HCEC 1CT (cell line): Measurements from ENCODE around the gene RHBDD1.

Experiments used
- DNase-seq: peaks from one replicate; pipeline ENCODE4 v3.0.0-alpha.2; 2017

The RHBDD1 gene

DNA sequence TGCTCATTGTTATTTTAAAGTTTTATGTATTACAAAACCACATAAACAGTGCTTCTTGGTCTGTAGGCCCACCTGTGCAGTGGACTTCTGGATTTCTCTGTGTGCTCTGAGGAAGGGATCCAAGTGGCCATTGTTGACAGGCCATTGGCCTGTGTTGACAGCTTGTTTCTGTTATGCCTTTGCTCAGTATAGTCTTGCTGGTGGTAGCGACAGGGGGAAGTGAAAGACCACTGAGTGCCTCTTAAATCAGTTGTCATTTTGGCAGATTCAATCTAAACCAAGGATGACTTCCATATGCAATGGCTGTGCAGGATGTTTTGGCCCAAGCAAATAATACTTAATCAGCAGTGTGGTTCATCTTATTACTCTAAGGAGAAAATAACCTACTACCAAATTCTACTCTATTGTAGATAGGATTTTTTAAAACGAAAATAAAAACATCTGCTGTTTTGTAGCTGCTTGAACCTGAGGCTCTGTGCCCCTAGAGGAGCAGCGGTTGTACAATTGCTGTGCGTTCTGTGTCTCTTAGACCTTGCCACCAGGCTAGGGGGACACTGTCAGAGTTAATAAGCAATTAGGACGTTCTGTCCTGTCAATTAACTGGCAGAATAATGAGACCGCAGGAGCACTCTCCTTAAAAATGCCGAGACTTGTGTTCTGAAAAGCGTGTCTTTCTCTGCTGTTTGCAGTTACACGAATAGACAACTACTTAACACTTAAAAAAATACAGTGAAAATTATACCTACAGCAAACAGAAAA lies 108.2 kb downstream of the RHBDD1 start:
- no peak for DNase-seq

DNA sequence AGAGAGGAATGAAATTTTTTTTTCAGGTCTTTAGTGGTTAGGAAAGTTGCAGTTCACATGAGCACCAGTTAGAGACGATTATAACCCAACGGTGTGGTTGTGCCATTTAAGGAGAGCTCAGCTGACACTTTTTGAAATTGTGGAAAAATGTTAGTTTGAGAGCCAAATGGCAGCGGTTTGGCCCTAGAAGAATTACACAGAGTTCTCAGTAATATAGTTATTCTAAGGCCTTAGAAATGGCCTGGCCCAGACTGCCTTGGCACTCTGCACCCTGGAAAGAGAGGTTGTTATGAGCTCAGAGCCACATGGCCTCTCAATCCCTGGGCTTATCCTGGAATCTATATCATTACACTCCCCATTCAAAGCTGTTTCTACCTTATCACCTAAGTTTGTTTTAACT lies 117.4 kb downstream of the RHBDD1 start:
- no peak for DNase-seq

DNA sequence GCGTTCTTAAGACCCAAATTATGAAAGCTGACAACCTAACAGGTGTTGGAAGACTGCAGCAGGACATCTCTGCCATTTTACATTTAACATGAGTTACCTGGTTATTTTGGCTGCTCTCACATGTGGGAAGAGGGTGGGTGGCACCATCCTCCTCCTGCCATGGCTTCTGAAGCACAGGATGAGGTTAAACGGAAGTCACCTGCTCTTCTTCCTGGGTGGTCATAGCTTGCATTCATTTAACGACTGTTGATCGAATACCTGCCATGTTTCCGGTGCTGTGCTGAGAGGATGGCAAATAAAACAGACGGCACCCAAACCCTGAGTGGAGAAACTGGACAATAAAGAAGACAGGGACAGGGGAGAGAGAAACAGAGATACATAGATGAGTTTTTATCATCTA lies 118.0 kb downstream of the RHBDD1 start:
- no peak for DNase-seq

DNA sequence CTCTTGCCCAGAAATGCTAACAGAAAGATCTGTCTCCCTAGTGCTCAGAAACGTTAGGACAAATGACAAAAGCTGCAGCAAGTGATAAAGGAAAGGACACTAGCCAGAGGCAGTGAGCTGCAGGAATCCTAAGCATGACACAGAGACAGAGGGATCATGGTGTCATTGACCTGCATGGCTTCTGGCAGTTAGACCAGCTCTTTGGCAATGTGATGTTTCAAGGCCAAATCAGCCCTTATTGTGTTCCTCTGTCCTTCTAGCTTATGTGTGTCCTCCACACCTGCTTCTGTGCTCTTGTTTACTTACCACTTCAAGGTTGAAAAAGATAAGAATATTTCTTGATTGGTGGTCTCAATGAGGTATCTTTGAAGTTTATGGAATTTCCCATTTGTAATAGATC lies 120.8 kb downstream of the RHBDD1 start:
- no peak for DNase-seq

DNA sequence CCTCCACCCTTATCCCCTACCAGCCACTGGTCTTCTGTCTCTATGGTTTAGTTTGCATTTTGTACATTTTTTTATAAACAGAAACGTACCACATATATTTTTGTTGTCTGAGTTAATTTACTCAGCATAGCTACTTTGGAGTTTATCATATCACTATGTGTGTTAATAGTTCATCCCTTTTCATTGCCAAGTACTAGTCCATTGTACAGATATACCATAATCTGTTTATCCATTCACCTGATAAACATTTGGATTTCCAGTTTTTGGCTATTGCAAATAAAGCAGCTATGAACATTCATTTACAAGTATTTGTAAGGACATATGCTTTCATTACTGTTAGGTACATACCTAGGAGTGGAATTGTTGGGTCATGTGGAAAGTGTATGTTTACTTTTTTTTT lies 123.6 kb downstream of the RHBDD1 start:
- DNase-seq, result no peak

DNA sequence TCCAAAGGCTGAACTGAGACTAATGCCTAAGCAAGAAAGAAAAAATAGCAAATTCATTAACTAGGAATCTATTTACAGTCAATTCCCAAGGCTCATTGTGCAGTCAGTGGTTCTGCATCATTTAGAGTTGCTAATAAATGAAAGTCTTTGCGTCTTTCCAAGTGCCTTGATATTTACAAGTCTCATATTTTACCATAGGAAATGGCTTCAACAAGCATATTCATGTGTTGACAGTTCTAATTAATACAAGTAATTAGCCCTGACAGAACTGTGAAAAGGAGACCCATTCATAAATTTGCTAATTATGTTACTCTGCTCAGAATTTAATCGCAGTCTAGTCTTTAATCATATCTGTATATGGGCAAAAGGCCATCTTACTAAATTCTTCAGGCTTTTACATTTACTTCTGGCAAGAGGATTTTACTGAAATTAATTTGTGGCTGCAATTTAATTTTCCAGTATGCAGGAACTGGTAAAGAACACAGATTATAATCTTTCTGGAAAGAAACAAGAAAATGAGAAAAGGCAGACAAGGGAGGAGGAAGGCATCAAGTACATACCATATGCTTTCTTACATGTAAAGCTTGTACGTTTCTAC lies 126.4 kb downstream of the RHBDD1 start:
- no peak for DNase-seq

DNA sequence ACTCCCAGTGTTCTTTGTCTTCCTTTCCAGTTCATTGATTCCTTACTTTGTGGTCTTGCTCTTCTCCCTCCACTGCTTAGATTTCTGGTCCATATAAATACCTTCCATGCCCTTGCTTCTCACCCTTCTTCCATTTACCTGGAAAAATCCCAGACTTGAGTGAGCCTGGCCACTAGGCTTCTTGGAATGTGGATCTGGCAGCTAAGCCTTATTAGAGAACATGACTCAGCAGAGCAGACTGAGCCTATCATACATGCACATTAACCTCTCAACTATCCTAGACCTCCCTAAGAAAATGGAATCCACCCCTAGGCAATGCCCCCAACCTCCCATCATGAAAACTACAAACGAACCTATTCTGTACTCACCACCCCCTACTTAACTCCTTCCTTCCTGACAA lies 127.7 kb downstream of the RHBDD1 start:
- peak; percentile 74 for DNase-seq

DNA sequence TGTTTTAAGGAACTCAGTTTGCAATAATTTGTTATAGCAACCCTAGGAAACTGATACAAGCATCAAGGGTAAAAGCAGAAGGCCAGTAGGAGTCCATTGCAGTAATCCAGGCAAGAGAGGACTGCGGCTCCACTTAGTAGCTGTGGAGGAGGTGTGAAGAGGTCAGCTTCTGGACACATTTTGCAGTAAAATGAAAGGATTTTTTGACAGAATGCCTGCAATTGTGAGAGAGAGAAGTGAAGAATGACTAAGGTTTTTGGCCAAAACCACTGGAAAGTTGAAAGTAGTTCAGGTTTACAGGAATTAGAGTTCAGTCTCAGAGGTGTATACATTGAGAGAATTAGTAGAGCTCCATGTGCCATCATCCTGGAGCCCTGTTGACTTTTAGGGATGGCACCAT lies 129.5 kb downstream of the RHBDD1 start:
- no peak for DNase-seq

DNA sequence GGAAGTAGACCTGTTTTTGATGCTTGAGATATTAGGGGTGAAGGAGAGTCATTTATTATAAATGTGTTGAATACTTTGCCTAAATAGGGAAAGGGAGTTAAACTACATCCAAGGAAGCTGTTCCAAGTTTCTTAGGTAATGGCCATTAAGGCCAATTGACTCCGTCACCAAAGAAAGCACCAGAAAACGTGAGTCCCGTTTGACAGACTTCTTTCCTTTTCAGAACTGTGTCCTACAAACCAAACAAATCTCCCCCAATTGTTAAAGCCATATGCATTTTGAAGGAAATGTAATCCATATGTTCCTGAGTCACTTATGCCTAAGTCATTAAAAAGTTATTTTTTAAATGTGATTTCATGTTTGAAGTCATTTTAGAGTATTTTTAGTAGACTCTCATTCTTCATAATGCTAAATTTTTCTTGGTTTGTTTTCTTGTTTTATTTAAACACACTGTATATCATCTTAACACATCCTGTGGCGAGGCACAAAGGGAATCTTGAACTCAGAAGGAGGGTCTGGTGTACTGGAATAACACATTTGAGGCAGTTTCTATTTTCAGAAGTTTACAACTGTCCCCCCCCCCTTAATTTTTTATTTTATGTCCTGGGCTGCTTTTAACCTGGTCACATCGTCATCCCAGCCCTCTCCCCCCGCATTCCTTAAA lies 133.7 kb downstream of the RHBDD1 start:
- DNase-seq, result peak; percentile 39

DNA sequence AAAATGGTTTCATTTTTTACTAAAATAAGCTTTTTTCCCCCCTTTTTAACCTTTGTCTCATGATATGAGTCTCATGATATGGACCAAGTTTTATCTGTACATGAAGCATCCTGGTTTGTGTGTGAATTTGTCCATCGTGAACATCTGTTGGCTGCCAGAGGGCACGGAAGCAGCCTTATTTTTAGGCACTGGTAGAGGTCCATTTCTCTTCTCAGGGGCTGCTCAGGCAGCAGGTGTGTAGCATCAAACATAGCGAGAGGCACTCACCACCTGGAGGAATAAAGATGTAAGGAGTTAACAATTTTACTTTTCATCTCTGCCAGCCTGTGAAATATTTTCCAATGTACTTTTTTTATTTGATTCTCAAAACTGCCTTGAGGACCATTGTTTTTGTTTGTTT lies 134.5 kb downstream of the RHBDD1 start:
- DNase-seq, result no peak

DNA sequence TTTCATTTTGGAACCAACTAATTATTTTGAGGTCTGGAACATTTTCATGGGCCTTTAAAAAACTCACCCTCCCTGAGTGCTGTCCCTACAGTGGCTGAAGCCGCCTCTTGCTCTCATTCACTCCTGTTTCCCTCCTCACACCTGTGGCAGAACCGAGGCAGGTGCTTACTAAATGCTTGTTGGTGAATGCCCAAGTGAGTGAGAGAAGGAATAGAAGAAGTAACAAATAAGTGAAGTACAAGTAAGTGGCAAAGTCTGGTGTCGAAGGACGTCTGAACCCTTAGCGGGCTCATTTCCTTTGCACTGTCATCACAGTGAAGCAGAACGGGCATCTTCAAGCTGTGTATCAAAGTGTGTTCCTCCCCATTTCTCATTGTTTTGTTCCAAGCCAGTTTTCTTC lies 135.2 kb downstream of the RHBDD1 start:
- DNase-seq, result no peak

DNA sequence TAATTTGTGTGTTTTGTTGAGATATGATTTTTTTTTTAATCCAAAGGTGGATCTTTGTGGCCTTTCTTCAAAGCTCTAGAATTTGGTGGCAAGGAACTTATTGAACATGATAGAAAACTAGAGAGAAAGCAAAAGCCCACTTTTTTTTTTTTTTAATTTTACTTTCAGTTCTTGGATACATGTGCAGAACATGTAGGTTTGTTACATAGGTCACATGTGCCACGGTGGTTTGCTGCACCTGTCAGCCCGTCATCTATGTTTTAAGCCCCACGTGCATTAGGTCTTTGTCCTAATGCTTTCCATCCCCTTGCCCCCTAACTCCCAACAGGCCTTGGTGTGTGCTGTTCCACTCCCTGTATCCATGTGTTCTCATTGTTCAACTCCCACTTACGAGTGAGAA lies 135.9 kb downstream of the RHBDD1 start:
- DNase-seq, result no peak

DNA sequence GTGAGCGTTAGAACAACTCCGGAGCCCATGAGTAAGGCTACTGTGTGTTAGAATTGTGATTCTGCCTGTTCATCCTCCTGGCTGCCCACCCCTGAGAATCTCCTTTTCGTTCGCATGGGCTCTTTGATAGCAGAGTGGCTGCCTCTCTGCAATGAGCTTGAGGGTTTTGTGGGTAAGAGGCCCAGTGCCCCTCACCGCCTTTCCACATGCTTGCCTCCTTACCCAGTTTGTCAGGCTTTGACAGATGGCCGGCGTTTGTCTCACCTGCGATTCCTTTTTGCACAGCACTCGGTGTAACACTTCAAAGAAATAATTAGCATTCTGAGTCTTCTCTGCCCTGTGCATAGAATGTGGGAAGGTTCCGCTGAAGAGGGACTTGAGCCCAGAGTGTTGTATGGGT lies 138.0 kb downstream of the RHBDD1 start:
- DNase-seq, result no peak

DNA sequence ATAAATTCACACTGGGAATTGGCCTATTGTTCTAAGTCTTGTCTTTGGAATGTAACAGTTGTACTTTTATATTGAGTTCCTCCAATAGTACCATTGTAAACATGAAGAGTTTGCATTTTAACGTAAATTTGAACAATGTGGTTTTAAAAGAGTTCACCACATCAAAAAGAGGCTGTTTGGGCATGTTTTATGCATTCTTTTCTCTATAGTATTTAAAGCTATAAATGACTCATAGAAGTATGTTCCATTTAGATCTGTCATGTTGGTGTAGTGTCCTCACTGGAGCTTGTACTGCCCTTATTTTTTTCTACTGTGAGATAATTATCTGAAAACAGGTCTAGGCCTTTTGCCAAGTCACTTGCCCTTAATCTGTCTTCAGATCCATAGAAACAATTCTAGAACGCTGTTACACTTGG lies 141.9 kb downstream of the RHBDD1 start:
- DNase-seq, result peak; percentile 72

DNA sequence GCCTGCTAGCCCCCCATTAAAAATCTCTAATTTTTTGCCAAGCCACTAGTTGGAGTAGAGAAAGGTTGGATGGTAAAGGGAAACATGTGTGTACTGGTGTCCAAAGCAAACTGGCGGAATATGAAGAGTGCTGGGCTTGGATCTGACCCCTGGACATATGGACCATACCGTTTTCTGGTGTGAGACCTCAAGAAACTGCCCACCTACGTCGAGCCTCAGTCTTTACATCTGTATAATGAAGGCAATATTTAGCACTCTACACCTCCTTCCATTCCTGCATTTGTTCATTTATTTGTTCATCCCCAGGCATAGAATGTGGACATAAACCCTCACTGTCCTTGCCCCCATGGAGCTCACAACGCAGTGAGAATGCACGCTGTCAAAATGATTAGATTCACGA lies 142.4 kb downstream of the RHBDD1 start:
- DNase-seq, result no peak

DNA sequence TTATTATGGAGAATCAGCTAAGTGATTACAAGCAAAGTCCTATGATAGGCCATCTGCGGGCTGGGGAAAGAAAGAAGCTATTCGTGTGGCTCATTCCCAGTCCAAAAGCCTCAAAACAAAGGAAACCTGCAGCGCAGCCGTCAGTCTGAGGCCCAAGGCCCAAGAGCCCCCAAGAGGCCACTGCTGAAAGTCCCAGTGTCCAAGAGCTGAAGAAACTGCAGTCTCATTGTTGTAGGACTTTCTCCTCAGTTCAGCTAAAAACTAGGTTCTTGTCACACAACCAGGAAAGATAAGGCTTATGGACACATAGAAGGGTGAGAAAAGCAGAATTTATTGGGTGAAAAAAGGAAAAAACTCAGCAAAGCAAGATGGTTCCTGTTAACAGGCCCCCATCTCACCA lies 143.2 kb downstream of the RHBDD1 start:
- no peak for DNase-seq

DNA sequence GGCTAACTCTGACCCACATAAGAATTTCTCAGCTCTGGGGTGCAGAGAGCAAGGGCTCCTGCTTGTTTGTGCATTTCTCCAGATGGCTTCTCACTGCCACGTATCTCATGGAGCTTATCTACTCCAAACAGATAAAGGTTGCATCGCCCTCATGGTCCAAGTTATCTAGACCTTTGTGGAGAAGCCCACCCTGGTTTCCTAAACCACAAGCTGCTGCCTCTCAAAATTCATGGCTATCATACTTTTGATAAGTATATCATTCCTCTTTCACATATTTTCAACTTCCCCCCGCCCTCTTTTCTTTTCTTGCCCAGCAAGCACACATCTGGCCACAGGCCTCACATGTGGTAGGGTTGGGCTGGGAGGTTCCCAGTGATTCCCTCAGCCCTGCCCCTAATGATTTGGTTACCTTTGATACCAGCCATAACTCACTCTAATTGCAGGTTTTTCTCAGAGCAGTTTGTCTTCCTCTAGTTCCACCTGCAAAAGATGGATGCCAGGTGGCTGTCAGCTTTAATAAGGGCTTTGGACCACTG lies 146.0 kb downstream of the RHBDD1 start:
- DNase-seq, result no peak

DNA sequence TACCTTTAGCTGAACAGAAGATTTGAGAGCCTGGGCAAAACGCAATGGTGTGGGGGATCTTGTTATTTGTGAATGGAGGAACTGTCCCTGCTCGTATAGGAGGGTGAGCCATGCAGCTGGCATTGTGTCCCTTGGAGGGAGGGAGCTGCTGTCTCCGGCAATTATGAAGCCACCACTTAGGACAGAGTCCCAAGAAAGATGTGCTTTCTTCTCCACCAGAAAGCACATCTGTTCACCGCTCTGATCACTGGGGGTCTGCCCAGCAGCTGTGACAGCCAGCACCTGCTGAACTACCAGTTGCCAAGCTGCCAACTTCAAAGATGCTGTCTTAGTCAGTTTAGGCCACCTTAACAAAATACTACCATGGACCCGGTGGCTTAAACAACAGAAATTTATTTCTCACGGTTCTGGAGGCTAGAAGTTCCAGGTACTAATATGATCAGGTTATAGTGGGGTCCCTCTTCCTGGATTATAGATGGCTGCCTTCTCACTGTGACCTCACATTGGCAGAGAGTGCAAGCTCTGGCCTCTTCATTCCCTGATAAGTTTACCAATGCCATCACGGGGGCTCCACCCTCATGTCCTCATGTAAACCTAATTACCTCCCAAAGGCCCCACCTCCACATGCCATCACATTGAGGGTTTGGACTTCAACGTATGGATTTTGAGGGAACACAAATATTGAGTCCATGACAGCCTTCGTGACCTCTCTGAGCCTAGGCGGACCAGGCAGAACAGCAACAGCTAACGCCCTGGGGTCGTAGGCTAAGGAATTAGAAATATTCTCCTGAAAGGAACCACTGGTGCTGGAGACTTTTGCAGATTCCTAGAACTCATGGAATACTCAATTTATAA lies 148.3 kb downstream of the RHBDD1 start:
- no peak for DNase-seq

DNA sequence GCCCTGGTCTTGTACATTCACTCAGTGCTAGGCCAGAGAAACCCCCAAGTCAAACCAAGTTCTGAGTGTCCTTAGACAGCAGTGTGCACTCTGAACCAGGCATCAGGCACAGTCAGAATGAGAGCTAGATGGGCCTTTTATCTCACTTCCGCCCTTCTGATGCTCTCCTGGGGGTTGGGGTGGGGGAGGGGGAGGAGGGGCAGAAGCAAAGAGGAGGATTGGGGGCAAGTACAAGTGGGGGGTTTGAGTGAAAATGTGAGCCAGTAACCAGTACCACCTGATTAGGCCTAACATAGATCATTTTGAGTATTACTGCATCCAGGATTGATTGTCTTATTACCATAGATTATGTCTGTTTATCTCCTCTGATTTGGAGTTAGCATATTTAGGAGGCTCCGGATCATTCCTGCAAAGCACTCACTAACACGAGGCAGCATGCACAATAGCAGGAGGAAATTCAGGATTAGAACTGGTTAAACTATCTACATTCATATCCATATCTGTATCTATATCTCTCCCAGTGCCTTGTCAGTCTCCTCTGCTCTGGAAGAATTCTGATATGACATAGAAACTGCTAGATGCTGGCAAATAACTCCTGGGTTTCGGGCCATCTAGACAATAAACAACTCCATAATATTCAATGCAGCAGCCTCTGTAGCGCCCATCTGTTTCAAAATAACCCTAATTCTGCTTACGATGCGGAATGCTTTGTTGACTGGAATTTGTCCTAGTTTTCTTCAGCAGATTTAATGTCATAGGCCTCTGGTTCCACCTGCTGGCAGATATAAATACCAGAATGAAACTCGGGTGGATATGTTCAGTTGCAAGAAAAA lies 149.1 kb downstream of the RHBDD1 start:
- DNase-seq, result peak; percentile 76

DNA sequence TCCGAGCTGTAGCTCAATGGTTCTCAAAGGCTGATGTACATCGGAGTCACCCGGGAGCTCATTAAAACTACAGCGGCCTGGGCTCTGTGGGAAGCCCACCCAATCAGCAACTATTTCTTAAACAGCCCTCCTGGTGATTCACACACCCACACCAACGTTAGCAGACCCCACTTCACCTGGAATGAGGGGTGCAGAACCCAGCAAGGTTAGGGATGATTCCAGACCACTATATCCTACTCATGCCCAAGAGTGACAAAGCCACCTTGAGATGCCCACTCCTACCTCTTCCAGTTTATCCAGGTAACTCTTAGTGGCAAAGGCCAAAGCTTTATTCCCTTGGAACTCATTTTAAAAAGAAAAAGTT lies 149.7 kb downstream of the RHBDD1 start:
- no peak for DNase-seq

DNA sequence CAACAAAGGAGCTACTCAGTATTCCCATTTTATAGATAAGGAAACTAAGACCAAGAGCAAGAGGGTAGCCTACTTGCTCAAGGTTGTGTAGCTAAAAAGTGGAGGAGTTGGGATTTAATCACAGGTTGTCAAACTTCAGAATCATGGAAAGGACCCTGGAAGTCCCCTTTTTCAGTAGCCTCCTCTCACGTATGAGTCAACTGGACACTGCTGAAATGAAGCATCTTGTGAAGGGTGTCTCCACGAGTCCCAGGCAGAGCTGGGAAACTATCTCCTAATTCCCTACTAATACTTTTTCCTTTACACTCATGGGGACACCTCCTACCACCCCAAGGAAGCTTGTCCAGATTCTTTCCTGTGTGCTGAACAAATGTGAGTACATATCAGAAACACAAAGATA lies 155.8 kb downstream of the RHBDD1 start:
- DNase-seq, result no peak

DNA sequence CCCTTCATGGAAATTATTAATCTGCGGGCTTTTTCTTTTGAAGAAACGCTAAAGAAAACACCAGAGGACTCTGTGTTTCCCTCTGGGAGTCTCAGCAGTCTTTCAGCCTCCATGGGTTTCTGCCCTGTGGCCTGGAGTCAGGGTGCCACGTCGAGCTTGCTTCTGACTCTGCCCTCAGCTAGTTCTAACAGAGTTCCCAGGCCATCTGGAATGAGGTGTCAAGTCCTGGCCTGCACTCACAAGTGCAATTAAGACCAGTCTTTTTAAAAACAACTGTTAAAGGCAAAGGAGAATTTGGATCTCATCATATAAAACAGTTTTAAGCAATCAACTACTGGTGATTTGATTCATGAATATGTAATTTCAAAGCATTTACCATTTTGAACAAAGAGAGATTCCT lies 157.3 kb downstream of the RHBDD1 start:
- no peak for DNase-seq
